HL-60 (cell line): ENCODE data around the gene SEPTIN1.

Source experiments
- GABPA ChIP-seq: IDR thresholded peaks from 2 replicates; pipeline ENCODE4 v1.6.1; 2012; ENCODE audit warnings: low read depth
- POLR2AphosphoS5 ChIP-seq: IDR thresholded peaks from 2 replicates; pipeline ENCODE4 v1.6.1; 2012; ENCODE audit warnings: low read depth
- REST ChIP-seq: IDR thresholded peaks from 2 replicates; pipeline ENCODE4 v1.6.1; 2012; ENCODE audit warnings: low read depth; ENCODE audit not compliant: insufficient replicate concordance
- SPI1 ChIP-seq: IDR thresholded peaks from 2 replicates; pipeline ENCODE4 v1.6.1; 2012; ENCODE audit warnings: low read depth, mild to moderate bottlenecking, borderline replicate concordance
- TF ChIP-seq, protein P1 (sequence below): IDR thresholded peaks from one replicate; pipeline ENCODE4 v1.5.1; 2011; ENCODE audit warnings: low read length, control low read depth, inconsistent platforms; ENCODE audit not compliant: insufficient read depth

- TF ChIP-seq POLR2AphosphoS5 (no peak), GABPA (peak; percentile 70), REST (peak; percentile 5), SPI1 (0 out of 2 replicates have a peak, but pooled peaks have one; percentile 22)
- TF ChIP-seq, protein P1, sequence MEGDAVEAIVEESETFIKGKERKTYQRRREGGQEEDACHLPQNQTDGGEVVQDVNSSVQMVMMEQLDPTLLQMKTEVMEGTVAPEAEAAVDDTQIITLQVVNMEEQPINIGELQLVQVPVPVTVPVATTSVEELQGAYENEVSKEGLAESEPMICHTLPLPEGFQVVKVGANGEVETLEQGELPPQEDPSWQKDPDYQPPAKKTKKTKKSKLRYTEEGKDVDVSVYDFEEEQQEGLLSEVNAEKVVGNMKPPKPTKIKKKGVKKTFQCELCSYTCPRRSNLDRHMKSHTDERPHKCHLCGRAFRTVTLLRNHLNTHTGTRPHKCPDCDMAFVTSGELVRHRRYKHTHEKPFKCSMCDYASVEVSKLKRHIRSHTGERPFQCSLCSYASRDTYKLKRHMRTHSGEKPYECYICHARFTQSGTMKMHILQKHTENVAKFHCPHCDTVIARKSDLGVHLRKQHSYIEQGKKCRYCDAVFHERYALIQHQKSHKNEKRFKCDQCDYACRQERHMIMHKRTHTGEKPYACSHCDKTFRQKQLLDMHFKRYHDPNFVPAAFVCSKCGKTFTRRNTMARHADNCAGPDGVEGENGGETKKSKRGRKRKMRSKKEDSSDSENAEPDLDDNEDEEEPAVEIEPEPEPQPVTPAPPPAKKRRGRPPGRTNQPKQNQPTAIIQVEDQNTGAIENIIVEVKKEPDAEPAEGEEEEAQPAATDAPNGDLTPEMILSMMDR, result no peak
Observed at GRCh38 chr16:30395155-30395991, 13.0 kb upstream of the SEPTIN1 start, which contains the start of gene ZNF48.
